ENCODE data around the gene LITAF. TPM values are rescaled to one million over a fixed set of nuclear protein-coding genes. Genes with fewer than 3 reads are reported as not detected.

LITAF gene
- polyA plus RNA-seq, 3 donors, result 67.9 to 118 (median 69.0) TPM

DNA sequence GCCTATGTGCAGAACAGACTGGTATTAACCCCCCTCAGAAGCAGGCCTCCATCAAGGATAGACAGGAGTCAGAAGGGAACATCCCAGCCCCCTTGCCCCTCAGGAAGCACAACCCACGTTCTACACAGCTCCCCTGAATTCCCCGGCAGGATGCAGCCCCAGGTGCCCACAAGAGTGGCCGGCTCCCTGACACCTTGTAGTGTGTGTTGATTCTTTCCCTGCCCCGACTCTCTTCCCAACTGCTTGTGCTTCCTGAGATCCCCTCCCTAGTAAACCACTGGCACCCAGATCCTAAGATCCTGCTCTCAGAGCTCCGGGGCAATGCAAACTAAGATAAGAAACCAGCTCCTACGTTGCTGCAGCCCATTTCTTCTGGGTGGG, 34.8 kb upstream of the LITAF start:
- intact Hi-C loops (cut with micrococcal nuclease), result no loop called here
- 0% methylated on average over 2 of the region's 6 CpGs for WGBS (ENCODE audit: insufficient coverage)
- H3K27ac ChIP-seq (ENCODE audit: low read depth in 1 of 2, low read length in 2 of 2), result peak overlapping the region in 1 of 2 donors; percentile 0
- H3K9ac ChIP-seq (ENCODE audit: insufficient read depth, low read length, poor library complexity, severe bottlenecking), result no peak overlapping the region
- TF ChIP-seq, protein P1, sequence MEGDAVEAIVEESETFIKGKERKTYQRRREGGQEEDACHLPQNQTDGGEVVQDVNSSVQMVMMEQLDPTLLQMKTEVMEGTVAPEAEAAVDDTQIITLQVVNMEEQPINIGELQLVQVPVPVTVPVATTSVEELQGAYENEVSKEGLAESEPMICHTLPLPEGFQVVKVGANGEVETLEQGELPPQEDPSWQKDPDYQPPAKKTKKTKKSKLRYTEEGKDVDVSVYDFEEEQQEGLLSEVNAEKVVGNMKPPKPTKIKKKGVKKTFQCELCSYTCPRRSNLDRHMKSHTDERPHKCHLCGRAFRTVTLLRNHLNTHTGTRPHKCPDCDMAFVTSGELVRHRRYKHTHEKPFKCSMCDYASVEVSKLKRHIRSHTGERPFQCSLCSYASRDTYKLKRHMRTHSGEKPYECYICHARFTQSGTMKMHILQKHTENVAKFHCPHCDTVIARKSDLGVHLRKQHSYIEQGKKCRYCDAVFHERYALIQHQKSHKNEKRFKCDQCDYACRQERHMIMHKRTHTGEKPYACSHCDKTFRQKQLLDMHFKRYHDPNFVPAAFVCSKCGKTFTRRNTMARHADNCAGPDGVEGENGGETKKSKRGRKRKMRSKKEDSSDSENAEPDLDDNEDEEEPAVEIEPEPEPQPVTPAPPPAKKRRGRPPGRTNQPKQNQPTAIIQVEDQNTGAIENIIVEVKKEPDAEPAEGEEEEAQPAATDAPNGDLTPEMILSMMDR (IDR thresholded peaks at IDR 0.05), result no peak
- H4K20me1 ChIP-seq (ENCODE audit: insufficient read depth, low read length), result no peaks in the 10 kb centered on the region
- H3K36me3 Mint-ChIP-seq, result peaks cover 7 to 9% of the 10 kb centered on the region in 2 donors
- peaks cover 57 to 66% of the 10 kb centered on the region in 2 donors for H3K4me1 ChIP-seq (ENCODE audit: control insufficient read depth in 1 of 2, insufficient read depth in 2 of 2, low read length in 2 of 2)
- H3K27me3 Mint-ChIP-seq (ENCODE audit: low read depth in 3 of 3), result peaks cover 0 to 5% (median 3%) of the 10 kb centered on the region in 3 donors
- no peaks in the 10 kb centered on the region for H3K79me2 ChIP-seq (ENCODE audit: insufficient read depth, low read length)
- peak overlapping the region; percentile 48 to 79 for H3K4me3 Mint-ChIP-seq
- peak overlapping the region; percentile 59 for H3K4me2 ChIP-seq (replicated peaks; ENCODE audit: extremely low read depth, low read length, poor library complexity, severe bottlenecking)
- H3K4me3 ChIP-seq (replicated peaks in 1 of 3; ENCODE audit: low read depth in 2 of 3, low read length in 3 of 3), result peak overlapping the region in 1 of 3 experiments; percentile 54
- H3K9me3 Mint-ChIP-seq, result peaks cover 4 to 9% (median 7%) of the 10 kb centered on the region in 7 donors
- peak overlapping the region; percentile 64 for H2AFZ ChIP-seq (ENCODE audit: insufficient read depth, low read depth, low read length, poor library complexity, severe bottlenecking)
- no peaks in the 10 kb centered on the region for H3K36me3 ChIP-seq (replicated peaks in 1 of 2; ENCODE audit: control insufficient read depth in 1 of 2, insufficient read depth in 2 of 2, low read length in 2 of 2)
- H3K27me3 ChIP-seq (ENCODE audit: control insufficient read depth in 2 of 2, insufficient read depth in 2 of 2, low read length in 2 of 2), result no peaks in the 10 kb centered on the region
- H3K9me3 ChIP-seq (replicated peaks in 1 of 2; ENCODE audit: control insufficient read depth in 1 of 2, insufficient read depth in 1 of 2, low read length in 2 of 2), result peaks cover 0 to 7% of the 10 kb centered on the region in 2 donors
- H3K4me1 Mint-ChIP-seq, result peaks cover 64% of the 10 kb centered on the region
- peak overlapping the region in 6 of 7 donors; percentile 3 to 93 (median 53) for H3K27ac Mint-ChIP-seq
- DNase-seq, result no peak

DNA sequence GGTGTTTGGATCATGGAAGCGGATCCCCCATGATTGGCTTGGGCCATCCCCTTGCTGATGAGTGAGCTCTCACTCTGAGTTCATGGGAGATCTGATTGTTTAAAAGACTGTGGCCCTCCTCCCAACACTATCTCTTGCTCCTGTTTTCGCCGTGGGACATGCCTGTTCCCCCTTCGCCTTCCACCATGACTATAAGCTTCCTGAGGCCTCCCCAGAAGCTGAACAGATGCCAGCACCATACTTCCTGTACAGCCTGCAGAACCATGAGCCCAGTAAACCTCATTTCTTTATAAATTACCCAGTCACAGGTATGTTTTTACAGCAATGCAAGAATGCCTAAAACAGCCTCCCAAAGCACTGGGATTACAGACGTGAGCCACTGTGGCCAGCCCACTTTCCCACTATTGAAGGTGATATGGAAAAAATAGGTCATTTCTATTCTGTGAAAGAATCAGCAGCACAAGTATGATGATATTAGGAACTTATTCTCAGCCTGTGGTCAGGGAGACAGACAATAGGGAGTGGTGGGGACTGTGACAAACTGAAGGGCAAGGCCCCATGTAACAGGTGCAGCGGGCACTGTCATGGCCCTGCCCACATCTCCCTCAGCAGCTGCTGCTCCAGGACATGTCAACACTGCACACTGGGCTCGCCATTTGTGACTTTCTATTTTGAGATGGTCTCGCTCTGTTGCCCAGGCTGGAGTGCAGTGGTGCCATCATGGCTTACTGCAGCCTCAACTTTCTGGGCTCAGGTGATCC, 33.7 kb upstream of the LITAF start:
- Histone ChIP-seq H3K27ac (ENCODE audit: low read depth in 1 of 2, low read length in 2 of 2) (no peak overlapping the region), H2AFZ (ENCODE audit: insufficient read depth, low read depth, low read length, poor library complexity, severe bottlenecking) (no peak overlapping the region), H3K4me3 (replicated peaks in 1 of 3; ENCODE audit: low read depth in 2 of 3, low read length in 3 of 3) (no peak overlapping the region), H3K9ac (ENCODE audit: insufficient read depth, low read length, poor library complexity, severe bottlenecking) (no peak overlapping the region), H3K79me2 (ENCODE audit: insufficient read depth, low read length) (no peaks in the 10 kb centered on the region), H3K4me1 (ENCODE audit: control insufficient read depth in 1 of 2, insufficient read depth in 2 of 2, low read length in 2 of 2) (peaks cover 52 to 55% of the 10 kb centered on the region in 2 donors), H3K27me3 (ENCODE audit: control insufficient read depth in 2 of 2, insufficient read depth in 2 of 2, low read length in 2 of 2) (no peaks in the 10 kb centered on the region), H3K9me3 (replicated peaks in 1 of 2; ENCODE audit: control insufficient read depth in 1 of 2, insufficient read depth in 1 of 2, low read length in 2 of 2) (peaks cover 0 to 7% of the 10 kb centered on the region in 2 donors), H3K36me3 (replicated peaks in 1 of 2; ENCODE audit: control insufficient read depth in 1 of 2, insufficient read depth in 2 of 2, low read length in 2 of 2) (no peaks in the 10 kb centered on the region), H3K4me2 (replicated peaks; ENCODE audit: extremely low read depth, low read length, poor library complexity, severe bottlenecking) (no peak overlapping the region), H4K20me1 (ENCODE audit: insufficient read depth, low read length) (no peaks in the 10 kb centered on the region)
- intact Hi-C loops (cut with micrococcal nuclease), result no loop called here
- Mint-ChIP-seq H3K9me3 (peaks cover 4 to 9% (median 7%) of the 10 kb centered on the region in 7 donors), H3K4me1 (peaks cover 58% of the 10 kb centered on the region), H3K4me3 (no peak overlapping the region), H3K27ac (peak overlapping the region in 5 of 7 donors; percentile 30 to 83 (median 50)), H3K27me3 (ENCODE audit: low read depth in 3 of 3) (peaks cover 0 to 5% (median 3%) of the 10 kb centered on the region in 3 donors), H3K36me3 (peaks cover 7% of the 10 kb centered on the region in 2 donors)
- WGBS (ENCODE audit: insufficient coverage), result 85% methylated on average over 5 of the region's 8 CpGs
- DNase-seq, result no peak
- TF ChIP-seq, protein P1 (IDR thresholded peaks at IDR 0.05), result no peak

All from CD14-positive monocyte (primary cell).